ENCODE measurements around the gene FAM118B.
"Not testable (repeated sequence)": the region's sequence is repeated elsewhere in the genome, so short reads cannot be mapped to it uniquely, and the experiment has no call there.

Gene FAM118B

GRCh38 chr11:126308271-126308671 lies 96.7 kb downstream of the FAM118B start:
- Histone ChIP-seq H3K27me3 (replicated peaks) (no peaks in the 10 kb centered on the region), H3K27ac (no peak overlapping the region), H3K36me3 (replicated peaks) (no peaks in the 10 kb centered on the region), H3K4me3 (ENCODE audit: low read depth, low read length) (no peak overlapping the region)
- TF ChIP-seq CTCF (IDR thresholded peaks at IDR 0.05; ENCODE audit: low read depth, low read length, missing control alignments): no peak
- in situ Hi-C loops (cut with HindIII; ENCODE audit: low pct_ligation_motif_present, low sequenced_read_pairs): no loop called here
- no peak for DNase-seq

GRCh38 chr11:126308771-126309170 lies 97.2 kb downstream of the FAM118B start:
- in situ Hi-C loops (cut with HindIII; ENCODE audit: low pct_ligation_motif_present, low sequenced_read_pairs); H3K27ac ChIP-seq; H3K4me3 ChIP-seq (ENCODE audit: low read depth, low read length); DNase-seq; H3K27me3 ChIP-seq (replicated peaks); H3K36me3 ChIP-seq (replicated peaks): not testable (repeated sequence)

DNA sequence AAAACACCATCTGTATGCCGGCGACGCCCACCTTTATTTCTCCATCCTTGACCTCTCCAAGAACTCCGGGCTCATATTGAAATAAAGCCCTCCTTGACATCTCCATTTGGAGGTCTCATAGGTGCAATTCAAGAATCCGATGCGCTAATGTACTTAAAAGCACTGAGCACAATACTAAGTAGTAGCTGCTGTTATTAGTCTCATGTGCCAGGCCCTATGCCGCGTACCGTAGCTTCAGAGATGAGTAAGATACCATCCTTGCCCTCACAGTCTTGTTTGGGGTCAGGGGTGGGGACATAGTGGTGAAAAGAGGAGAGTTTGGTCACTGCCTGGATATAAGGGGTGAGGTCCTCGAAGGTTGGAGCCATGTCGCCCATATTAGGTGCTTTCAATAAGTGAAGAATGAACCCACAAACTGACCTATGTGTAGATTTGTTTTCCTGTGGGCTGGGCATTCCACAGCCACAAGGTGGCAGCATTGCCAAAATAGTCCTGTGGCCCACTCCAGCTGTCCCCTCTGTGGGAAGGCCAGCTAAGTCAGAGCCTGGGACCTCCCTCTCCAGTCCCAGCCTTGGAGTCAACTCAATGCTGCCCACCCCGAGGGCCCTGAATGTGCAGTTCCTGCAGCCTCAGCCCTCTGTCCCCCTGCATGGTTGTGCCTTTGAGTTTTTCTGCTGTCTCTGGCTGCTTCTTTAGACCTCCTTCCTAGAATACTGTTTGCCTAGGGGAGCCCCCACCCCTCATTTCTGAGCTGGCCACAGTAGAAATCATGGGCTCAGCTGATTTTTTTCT lies 98.8 kb downstream of the FAM118B start:
- no peak overlapping the region for H3K4me3 ChIP-seq (ENCODE audit: low read depth, low read length)
- TF ChIP-seq CTCF (IDR thresholded peaks at IDR 0.05; ENCODE audit: low read depth, low read length, missing control alignments): peak; percentile 91
- H3K27ac ChIP-seq: no peak overlapping the region
- peak; percentile 66 for DNase-seq
- no peaks in the 10 kb centered on the region for H3K36me3 ChIP-seq (replicated peaks)
- H3K27me3 ChIP-seq (replicated peaks): no peaks in the 10 kb centered on the region
- in situ Hi-C loops (cut with HindIII; ENCODE audit: low pct_ligation_motif_present, low sequenced_read_pairs): no loop called here

DNA sequence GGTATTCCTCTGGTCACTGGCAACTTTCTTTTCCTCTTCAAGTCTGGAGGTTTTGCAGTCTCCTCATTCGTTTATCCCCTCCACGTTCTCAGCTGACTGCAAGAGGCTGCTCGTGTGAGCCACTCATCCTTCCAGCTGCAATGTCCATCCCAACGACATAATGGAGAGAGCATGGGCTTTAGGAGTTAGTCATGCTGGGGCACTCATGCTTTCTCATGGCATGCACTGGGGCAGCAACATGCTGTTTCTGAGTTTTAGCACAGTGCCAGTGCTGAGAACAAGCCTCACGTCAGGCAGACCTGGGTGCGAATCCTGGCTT lies 99.4 kb downstream of the FAM118B start:
- Histone ChIP-seq H3K4me3 (ENCODE audit: low read depth, low read length) (no peak overlapping the region), H3K27ac (no peak overlapping the region), H3K36me3 (replicated peaks) (no peaks in the 10 kb centered on the region), H3K27me3 (replicated peaks) (no peaks in the 10 kb centered on the region)
- in situ Hi-C loops (cut with HindIII; ENCODE audit: low pct_ligation_motif_present, low sequenced_read_pairs): no loop called here
- no peak for DNase-seq
- no peak for TF ChIP-seq CTCF (IDR thresholded peaks at IDR 0.05; ENCODE audit: low read depth, low read length, missing control alignments)

DNA sequence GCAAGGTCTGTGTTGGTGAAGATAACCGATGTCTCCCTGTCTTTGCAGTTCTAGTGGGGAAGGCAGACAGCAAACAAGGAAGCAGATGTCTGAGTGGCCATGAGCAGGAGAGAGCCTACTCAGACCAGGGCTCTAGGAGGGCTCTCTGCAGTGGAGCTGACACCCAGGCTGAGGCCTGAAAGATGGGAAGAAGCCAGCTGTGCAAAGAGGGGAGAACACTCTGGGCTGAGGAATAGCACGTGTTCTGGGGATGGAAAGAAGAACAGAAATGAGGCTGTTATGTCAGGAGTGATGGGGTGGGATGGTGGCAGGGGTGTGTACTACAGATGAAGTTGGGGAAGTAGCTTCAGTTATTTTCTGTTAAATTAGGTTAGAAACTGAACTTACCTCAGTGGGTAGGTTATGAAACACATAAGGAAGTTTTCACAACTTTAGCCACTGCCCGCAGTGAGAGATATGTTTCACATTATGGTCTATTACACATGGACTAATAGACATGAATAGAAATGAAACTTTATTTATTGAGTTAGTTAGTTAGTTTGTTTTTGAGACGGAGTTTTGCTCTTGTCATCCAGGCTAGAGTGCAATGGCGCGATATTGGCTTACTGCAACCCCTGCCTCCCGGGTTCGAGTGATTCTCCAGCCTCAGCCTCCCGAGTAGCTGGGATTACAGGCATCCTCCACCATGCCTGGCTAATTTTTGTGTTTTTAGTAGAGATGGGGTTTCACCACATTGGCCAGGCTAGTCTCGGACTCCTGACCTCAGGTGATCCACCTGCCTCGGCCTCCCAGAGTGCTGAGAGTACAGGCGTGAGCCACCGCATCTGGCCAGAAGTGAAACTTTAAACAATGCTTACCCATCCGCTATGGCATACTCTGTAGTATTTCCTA lies 100.1 kb downstream of the FAM118B start:
- H3K27me3 ChIP-seq (replicated peaks): no peaks in the 10 kb centered on the region
- no peak overlapping the region for H3K27ac ChIP-seq
- H3K36me3 ChIP-seq (replicated peaks): no peaks in the 10 kb centered on the region
- no peak overlapping the region for H3K4me3 ChIP-seq (ENCODE audit: low read depth, low read length)
- no peak for DNase-seq
- in situ Hi-C loops (cut with HindIII; ENCODE audit: low pct_ligation_motif_present, low sequenced_read_pairs): no loop called here
- TF ChIP-seq CTCF (IDR thresholded peaks at IDR 0.05; ENCODE audit: low read depth, low read length, missing control alignments): no peak
